Calu3 (cell line): ENCODE data around the gene GRIFIN. TPM values are rescaled to one million over a fixed set of nuclear protein-coding genes. Genes with fewer than 3 reads are reported as not detected.

ENCODE experiments used
- BruUV-seq: library from RNA; stranded (reverse); fragments of 400-500 nt; replicated peaks from 2 replicates; lab custom pipeline; 2021; lab: Mats Ljungman, UMichigan
- CTCF ChIA-PET: fragments of 300-600 bp; sonication (Branson Sonifier 250); formaldehyde crosslinking; loops from one replicate; lab custom pipeline; 2022; ENCODE audit warnings: antibody characterized with exemption; lab: Charles Lee
- DNase-seq: peaks from one replicate; pipeline ENCODE4 v3.0.0; 2022
- H3K27ac Mint-ChIP-seq: one replicate; pipeline ENCODE4 v1.8.0; 2022; ENCODE audit warnings: mixed read lengths; ENCODE audit not compliant: unreplicated experiment
- H3K27me3 Mint-ChIP-seq: one replicate; pipeline ENCODE4 v1.8.0; 2022; ENCODE audit warnings: mixed read lengths; ENCODE audit not compliant: unreplicated experiment
- H3K36me3 Mint-ChIP-seq: one replicate; pipeline ENCODE4 v1.8.0; 2022; ENCODE audit warnings: mild to moderate bottlenecking, moderate library complexity, mixed read lengths; ENCODE audit not compliant: insufficient read depth, unreplicated experiment
- H3K4me1 Mint-ChIP-seq: one replicate; pipeline ENCODE4 v1.8.0; 2022; ENCODE audit warnings: mild to moderate bottlenecking, low read depth, mixed read lengths; ENCODE audit not compliant: unreplicated experiment
- H3K4me3 Mint-ChIP-seq: one replicate; pipeline ENCODE4 v1.8.0; 2022; ENCODE audit warnings: mild to moderate bottlenecking, low read depth, moderate library complexity, mixed read lengths; ENCODE audit not compliant: unreplicated experiment
- H3K9me3 Mint-ChIP-seq: one replicate; pipeline ENCODE4 v1.8.0; 2022; ENCODE audit warnings: low read depth, mixed read lengths; ENCODE audit not compliant: unreplicated experiment
- CTCF ChIP-seq: fragments of 200-600 bp; IDR thresholded peaks from one replicate; pipeline ENCODE4 v1.8.0; 2022; ENCODE audit warnings: antibody characterized with exemption; ENCODE audit not compliant: unreplicated experiment
- intact Hi-C: fragments of 100-400 bp; cut with micrococcal nuclease; formaldehyde crosslinking; loops from one replicate; pipeline ENCODE4 v1.10.0; 2022; ENCODE audit not compliant: unreplicated experiment
- total RNA-seq: library from RNA; stranded (reverse); gene quantifications from 2 replicates; pipeline ENCODE4 v1.2.3, GENCODE V29; 2022

GRIFIN gene
- total RNA-seq, 1 experiment from 2014 or later, result not detected

- BruUV-seq, result no TSS peak
- intact Hi-C loops, result no loop called here
- no peak overlapping the region for H3K4me3 Mint-ChIP-seq
These were observed 23.4 kb downstream of the GRIFIN start for GRCh38 chr7:2452643-2453270.

GRCh38 chr7:2452074-2452507 lies 24.1 kb downstream of the GRIFIN start:
- Mint-ChIP-seq H3K9me3 (peaks cover 3% of the 10 kb centered on the region), H3K27me3 (no peaks in the 10 kb centered on the region), H3K36me3 (peaks cover 21% of the 10 kb centered on the region), H3K27ac (peak overlapping the region; percentile 53), H3K4me1 (peaks cover 13% of the 10 kb centered on the region), H3K4me3 (peak overlapping the region; percentile 50)
- no TSS peak for BruUV-seq
- no peak for TF ChIP-seq CTCF
- CTCF ChIA-PET, result interaction anchor here (0.8 to 3.2 kb wide), 15 partner anchors 11 to 259 kb away, joined by 3 to 69 read pairs (median 5); partner anchors contain the start of gene TTYH3
- intact Hi-C loops, result no loop called here
- DNase-seq, result peak; percentile 55

More at GRCh38 chr7:2452643-2453270, 23.4 kb downstream of the GRIFIN start:
- peaks cover 13% of the 10 kb centered on the region for H3K4me1 Mint-ChIP-seq
- no peaks in the 10 kb centered on the region for H3K27me3 Mint-ChIP-seq
- CTCF ChIA-PET, result interaction anchor here (0.7 to 3.2 kb wide), 11 partner anchors 12 to 258 kb away, joined by 3 to 69 read pairs (median 6); no protein-coding TSS in a partner anchor
- no peak for DNase-seq
- TF ChIP-seq CTCF, result no peak
- peaks cover 21% of the 10 kb centered on the region for H3K36me3 Mint-ChIP-seq
- peaks cover 3% of the 10 kb centered on the region for H3K9me3 Mint-ChIP-seq
- no peak overlapping the region for H3K27ac Mint-ChIP-seq

- Mint-ChIP-seq H3K36me3 (peaks cover 22% of the 10 kb centered on the region), H3K4me1 (peaks cover 13% of the 10 kb centered on the region), H3K4me3 (peak overlapping the region; percentile 50), H3K27ac (peak overlapping the region; percentile 53), H3K27me3 (no peaks in the 10 kb centered on the region), H3K9me3 (peaks cover 3% of the 10 kb centered on the region)
- peak; percentile 99 for TF ChIP-seq CTCF
- no TSS peak for BruUV-seq
- CTCF ChIA-PET, result interaction anchor here (0.6 to 3.2 kb wide), 22 partner anchors 8 to 260 kb away, joined by 3 to 69 read pairs (median 4); partner anchors contain the start of gene TTYH3
- intact Hi-C loops, result loop anchor here (1.0 to 2.0 kb wide), 2 partner anchors 18 to 229 kb away; no protein-coding TSS in a partner anchor
- peak; percentile 99 for DNase-seq
These were observed 24.8 kb downstream of the GRIFIN start for GRCh38 chr7:2451171-2452073.
